HG03460 (cell line): ENCODE measurements around the gene CETP.
A peak's percentile ranks its signal among the peaks of the same experiment; 100 is the strongest.
"Not testable (repeated sequence)": the region's sequence is repeated elsewhere in the genome, so short reads cannot be mapped to it uniquely, and the experiment has no call there.

ENCODE experiments used
- ATAC-seq: cut with Tn5 transposase; IDR thresholded peaks from one replicate; pipeline ENCODE4 v1.9.1; 2021; ENCODE audit not compliant: unreplicated experiment

Gene CETP

GRCh38 chr16:56995136-56995805 lies 33.5 kb downstream of the CETP start:
- ATAC-seq = no peak

- ATAC-seq = no peak
Observed at GRCh38 chr16:56997264-56997663, 35.5 kb downstream of the CETP start.

- ATAC-seq = no peak
Observed at GRCh38 chr16:56997931-56998330, 36.2 kb downstream of the CETP start.

DNA sequence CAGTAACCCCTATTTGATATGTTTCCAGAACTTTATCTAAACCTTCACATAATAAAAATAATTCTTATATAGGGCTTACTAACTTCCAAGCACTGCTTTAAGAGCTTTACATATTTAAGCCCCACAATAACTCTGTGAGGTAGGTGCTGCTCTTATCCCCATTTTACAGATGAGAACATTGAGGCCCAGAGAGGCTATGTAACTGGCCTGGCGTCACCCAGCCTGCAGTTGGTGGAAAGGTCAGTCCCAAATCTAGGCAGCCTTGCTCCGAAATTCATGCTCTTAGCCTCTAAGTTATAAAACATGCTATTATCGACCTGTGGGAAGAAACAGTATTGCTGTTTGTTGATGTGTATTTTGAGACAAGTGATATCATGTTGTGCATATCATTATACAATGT lies 36.6 kb downstream of the CETP start:
- ATAC-seq = no peak

DNA sequence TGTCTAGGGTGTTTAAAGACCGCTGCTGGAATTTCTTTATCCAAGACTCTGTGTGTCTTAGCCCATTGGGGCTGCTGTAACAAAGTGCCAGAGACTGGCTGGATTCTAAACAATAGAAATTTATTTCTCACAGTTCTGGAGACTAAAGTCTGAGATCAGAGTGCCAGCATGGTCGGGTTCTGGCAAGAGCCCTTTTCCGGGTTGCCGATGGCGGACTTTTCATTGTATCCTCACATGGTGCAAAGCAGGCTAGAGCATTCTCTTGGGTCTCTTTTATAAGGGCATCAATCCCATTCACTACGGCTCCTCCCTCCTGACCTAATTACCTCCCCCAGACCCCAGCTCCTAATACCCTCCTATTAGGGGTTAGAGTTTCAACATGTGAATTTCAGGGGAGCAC lies 37.1 kb downstream of the CETP start:
- no peak for ATAC-seq

- ATAC-seq = no peak
Observed at GRCh38 chr16:56999409-57000270, 37.9 kb downstream of the CETP start.

DNA sequence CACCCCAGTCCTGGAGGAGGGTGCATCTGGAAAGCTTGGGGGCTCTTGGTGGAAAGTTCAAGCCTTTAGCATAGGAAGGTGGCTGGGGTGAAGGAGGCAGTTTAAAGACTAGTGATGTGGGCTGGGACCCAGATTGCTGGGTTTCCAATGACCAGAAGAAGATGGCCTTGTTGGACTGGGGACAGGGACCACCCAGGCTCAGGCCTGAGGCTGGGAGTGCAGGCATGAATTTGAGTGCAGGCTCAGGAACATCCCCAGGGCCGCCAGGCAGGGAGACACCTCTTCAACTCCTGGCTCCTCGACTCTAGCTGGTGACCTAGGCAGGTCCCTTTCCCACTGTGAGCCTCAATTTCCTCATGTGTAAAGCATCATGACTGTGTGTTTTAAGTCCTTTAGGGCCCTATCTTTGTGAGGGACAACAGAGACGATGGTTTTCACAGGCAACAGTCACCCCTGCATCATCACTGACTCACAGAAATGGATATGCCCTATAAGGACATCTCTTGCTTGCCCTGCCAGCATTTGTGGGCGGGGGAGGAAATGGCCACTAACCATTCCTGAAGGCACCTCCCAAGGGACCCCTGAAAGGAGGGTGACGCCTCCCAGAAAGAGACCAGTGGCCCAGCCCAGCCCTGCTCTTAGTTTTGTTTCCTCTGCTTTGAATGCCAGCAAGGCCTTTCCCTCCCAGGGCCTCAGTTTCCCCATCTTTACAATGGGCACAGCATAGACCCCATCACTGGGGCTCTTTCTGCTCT lies 38.7 kb downstream of the CETP start:
- ATAC-seq = peak; percentile 51

- ATAC-seq = no peak
Observed at GRCh38 chr16:57001026-57001679, 39.4 kb downstream of the CETP start.

GRCh38 chr16:57003439-57004386 lies 42.0 kb downstream of the CETP start:
- no peak for ATAC-seq

GRCh38 chr16:57004387-57005250 lies 42.9 kb downstream of the CETP start:
- no peak for ATAC-seq

- ATAC-seq = not testable (repeated sequence)
Observed at GRCh38 chr16:57005597-57005996, 43.8 kb downstream of the CETP start.

- no peak for ATAC-seq
Observed at GRCh38 chr16:57007050-57007449, 45.3 kb downstream of the CETP start.

GRCh38 chr16:57007530-57007929 lies 45.8 kb downstream of the CETP start:
- no peak for ATAC-seq

GRCh38 chr16:57008440-57008839 lies 46.7 kb downstream of the CETP start:
- ATAC-seq = no peak

GRCh38 chr16:57009643-57010170 lies 48.0 kb downstream of the CETP start:
- no peak for ATAC-seq

DNA sequence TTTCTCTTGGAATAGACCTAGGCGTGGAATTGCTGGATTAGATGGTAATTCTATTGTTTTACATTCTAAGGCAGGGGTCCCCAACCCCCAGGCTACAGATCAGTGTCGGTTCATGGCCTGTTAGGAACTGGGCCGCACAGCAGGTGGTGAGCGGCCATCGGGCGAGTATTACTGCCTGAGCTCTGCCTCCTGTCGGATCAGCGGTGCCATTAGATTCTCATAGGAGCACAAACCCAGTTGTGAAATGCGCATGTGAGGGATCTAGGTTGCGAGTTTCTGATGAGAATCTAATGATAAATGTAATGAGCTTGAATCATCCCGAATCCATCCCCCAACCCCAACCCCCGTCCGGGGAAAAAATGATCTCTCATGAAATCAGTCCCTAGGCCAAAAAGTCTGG lies 50.6 kb downstream of the CETP start:
- ATAC-seq = no peak

DNA sequence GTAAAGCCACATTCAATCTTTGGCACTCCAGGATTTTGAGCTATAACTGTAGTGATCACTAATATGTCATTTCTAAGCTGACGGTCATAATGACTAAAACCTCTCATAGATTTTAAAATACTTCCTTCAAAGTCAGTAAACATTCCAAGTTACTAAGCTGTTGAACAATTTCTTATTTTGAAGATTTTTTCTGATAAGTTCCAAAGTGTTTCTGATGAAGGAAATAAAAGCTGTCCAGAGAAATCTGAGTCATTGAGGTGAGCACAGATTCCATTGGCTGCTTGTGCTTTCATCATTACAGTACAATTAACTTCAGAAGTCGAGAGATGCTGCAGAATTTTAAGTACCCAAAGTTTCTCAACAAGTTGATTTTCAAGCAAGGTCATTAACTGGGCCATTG lies 51.5 kb downstream of the CETP start:
- no peak for ATAC-seq

DNA sequence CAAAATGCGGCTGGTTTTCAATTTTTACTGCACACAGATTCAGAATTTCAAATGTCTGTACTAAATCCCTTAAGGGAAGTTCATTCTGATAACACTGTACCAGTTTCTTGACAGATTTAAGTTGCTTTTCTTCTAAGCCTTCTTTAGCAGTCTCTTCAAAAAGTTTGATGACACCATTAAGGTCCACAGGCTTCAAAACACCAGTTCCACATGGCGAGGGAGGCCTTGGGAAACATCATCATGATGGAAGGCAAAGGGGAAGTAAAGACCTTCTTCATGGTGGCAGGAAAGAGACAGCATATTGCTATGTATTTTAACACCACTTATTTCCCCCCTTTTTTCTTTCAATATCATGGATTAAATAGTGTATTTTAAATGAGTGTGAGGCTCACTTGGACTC lies 52.2 kb downstream of the CETP start:
- ATAC-seq = no peak

DNA sequence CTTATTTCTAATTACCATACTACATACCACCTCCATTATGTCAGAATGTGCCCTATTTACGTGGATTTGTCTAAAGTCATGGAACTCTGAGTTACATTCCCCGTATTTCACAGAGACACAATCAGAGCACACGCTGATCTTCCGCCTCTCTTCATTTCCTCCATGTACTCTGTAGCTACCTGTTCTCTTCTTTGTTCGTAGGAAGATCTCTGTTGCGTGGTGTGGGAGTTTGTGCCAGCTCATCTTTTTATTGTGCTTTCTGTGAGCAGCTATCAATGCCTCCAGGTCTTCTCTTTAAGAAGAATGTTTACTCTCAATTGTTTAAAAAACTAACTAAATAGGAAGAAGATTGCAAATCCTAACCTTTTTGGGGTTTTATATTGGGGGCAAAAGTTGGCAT lies 54.6 kb downstream of the CETP start:
- no peak for ATAC-seq
